GM19467 (cell line): Measurements from ENCODE around the gene ESRRA.

Experiments used
- ATAC-seq: cut with Tn5 transposase; IDR thresholded peaks from one replicate; pipeline ENCODE4 v1.9.1; 2021; ENCODE audit warnings: mild to moderate bottlenecking, moderate library complexity; ENCODE audit not compliant: unreplicated experiment

ESRRA gene

GRCh38 chr11:64305075-64305690 lies at the start of gene ESRRA:
ESRRA (plus strand) TSS chr11:64305524; CDS start chr11:64307180, 1,656 bp downstream.
- ATAC-seq, result peak; percentile 67

- no peak for ATAC-seq
These were observed 49.0 kb upstream of the ESRRA start for GRCh38 chr11:64256300-64256699.

- ATAC-seq, result no peak
These were observed 47.0 kb upstream of the ESRRA start for GRCh38 chr11:64258356-64258755.

GRCh38 chr11:64258946-64259532 lies 46.3 kb upstream of the ESRRA start:
- ATAC-seq, result no peak

GRCh38 chr11:64259533-64260067 lies 45.7 kb upstream of the ESRRA start:
- no peak for ATAC-seq

- no peak for ATAC-seq
These were observed 45.1 kb upstream of the ESRRA start for GRCh38 chr11:64260147-64260708.

- ATAC-seq, result no peak
These were observed 43.7 kb upstream of the ESRRA start for GRCh38 chr11:64261556-64262080.

- ATAC-seq, result no peak
These were observed 42.9 kb upstream of the ESRRA start for GRCh38 chr11:64262271-64263002.

GRCh38 chr11:64263021-64263946 lies 42.0 kb upstream of the ESRRA start:
- no peak for ATAC-seq

- ATAC-seq, result no peak
These were observed 41.4 kb upstream of the ESRRA start for GRCh38 chr11:64263947-64264317.

GRCh38 chr11:64264371-64264852 lies 40.9 kb upstream of the ESRRA start:
- no peak for ATAC-seq

GRCh38 chr11:64265176-64266160 lies 39.9 kb upstream of the ESRRA start:
- no peak for ATAC-seq

GRCh38 chr11:64266339-64266738 lies 39.0 kb upstream of the ESRRA start:
- no peak for ATAC-seq

GRCh38 chr11:64267207-64267945 lies 37.9 kb upstream of the ESRRA start:
- no peak for ATAC-seq

- ATAC-seq, result no peak
These were observed 37.1 kb upstream of the ESRRA start for GRCh38 chr11:64268025-64268892.

GRCh38 chr11:64268893-64269539 lies 36.3 kb upstream of the ESRRA start:
- ATAC-seq, result peak; percentile 21
